SU-DHL-6 (cell line): ENCODE results near the gene PTPRG.

Experiments
- EZH2phosphoT487 ChIP-seq: fragments of 200-600 bp; sonication (generic), shearing (Covaris generic); conservative IDR thresholded peaks from 2 replicates; pipeline ENCODE4 v1.6.1; 2018; ENCODE audit warnings: mild to moderate bottlenecking, antibody characterized with exemption, low read length, moderate library complexity, mixed read lengths
- TF ChIP-seq, protein P1 (sequence below): fragments of 200-600 bp; sonication (generic); IDR thresholded peaks from one replicate; pipeline ENCODE4 v1.5.1; 2017; ENCODE audit warnings: antibody characterized with exemption, mild to moderate bottlenecking, low read length, moderate library complexity; ENCODE audit not compliant: insufficient read depth, poor library complexity, severe bottlenecking

GRCh38 chr3:62178739-62179600 is 617.6 kb downstream of the PTPRG start:
- TF ChIP-seq, protein P1, sequence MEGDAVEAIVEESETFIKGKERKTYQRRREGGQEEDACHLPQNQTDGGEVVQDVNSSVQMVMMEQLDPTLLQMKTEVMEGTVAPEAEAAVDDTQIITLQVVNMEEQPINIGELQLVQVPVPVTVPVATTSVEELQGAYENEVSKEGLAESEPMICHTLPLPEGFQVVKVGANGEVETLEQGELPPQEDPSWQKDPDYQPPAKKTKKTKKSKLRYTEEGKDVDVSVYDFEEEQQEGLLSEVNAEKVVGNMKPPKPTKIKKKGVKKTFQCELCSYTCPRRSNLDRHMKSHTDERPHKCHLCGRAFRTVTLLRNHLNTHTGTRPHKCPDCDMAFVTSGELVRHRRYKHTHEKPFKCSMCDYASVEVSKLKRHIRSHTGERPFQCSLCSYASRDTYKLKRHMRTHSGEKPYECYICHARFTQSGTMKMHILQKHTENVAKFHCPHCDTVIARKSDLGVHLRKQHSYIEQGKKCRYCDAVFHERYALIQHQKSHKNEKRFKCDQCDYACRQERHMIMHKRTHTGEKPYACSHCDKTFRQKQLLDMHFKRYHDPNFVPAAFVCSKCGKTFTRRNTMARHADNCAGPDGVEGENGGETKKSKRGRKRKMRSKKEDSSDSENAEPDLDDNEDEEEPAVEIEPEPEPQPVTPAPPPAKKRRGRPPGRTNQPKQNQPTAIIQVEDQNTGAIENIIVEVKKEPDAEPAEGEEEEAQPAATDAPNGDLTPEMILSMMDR: no peak
- no peak for TF ChIP-seq EZH2phosphoT487
